NB4 (cell line): ENCODE results near the gene HTD2.

Experiments used
- CTCF ChIP-seq: IDR thresholded peaks from one replicate; pipeline ENCODE4 v1.5.1; 2012; ENCODE audit warnings: low read depth, low read length
- MAX ChIP-seq: IDR thresholded peaks from 2 replicates; pipeline ENCODE4 v1.6.1; 2011; ENCODE audit warnings: low read depth, low read length
- MYC ChIP-seq: IDR thresholded peaks from 2 replicates; pipeline ENCODE4 v1.6.1; 2011; ENCODE audit warnings: low read depth, low read length
- POLR2A ChIP-seq: IDR thresholded peaks from 2 replicates; pipeline ENCODE4 v1.6.1; 2011; ENCODE audit warnings: mild to moderate bottlenecking; ENCODE audit not compliant: insufficient read length; ENCODE audit errors: extremely low read depth

GRCh38 chr3:58321791-58322190 is 15.5 kb downstream of the HTD2 start:
- no peak for TF ChIP-seq POLR2A
- no peak for TF ChIP-seq CTCF
- TF ChIP-seq MAX = no peak
- no peak for TF ChIP-seq MYC
